GM12872 (cell line): ENCODE data around the gene CACNA2D3.

Source experiments
- TF ChIP-seq, protein P1 (sequence below): IDR thresholded peaks from 3 replicates; pipeline ENCODE4 v1.5.1; 2011; ENCODE audit warnings: low read depth, mild to moderate bottlenecking, low read length, moderate library complexity; ENCODE audit not compliant: insufficient read depth

Gene CACNA2D3

DNA sequence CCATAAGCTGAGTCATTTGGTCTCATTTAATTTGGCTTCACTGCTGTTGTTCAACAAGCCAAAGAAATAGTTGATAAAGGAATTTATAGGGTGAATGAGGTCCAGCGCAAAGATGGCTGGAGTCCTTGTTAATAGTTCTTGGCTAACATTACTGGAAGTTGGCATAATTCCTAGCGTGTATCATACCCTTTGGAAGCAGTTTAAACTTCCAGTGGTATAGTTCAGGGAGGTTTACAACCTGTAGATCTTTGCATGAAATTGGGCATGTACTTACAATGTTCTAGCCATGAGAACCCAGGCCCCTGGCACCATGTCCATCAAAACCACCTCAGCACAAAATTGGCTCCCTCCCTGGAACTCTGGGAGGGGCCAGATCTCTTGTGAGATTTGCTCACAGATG, 424.7 kb downstream of the CACNA2D3 start:
- TF ChIP-seq, protein P1, sequence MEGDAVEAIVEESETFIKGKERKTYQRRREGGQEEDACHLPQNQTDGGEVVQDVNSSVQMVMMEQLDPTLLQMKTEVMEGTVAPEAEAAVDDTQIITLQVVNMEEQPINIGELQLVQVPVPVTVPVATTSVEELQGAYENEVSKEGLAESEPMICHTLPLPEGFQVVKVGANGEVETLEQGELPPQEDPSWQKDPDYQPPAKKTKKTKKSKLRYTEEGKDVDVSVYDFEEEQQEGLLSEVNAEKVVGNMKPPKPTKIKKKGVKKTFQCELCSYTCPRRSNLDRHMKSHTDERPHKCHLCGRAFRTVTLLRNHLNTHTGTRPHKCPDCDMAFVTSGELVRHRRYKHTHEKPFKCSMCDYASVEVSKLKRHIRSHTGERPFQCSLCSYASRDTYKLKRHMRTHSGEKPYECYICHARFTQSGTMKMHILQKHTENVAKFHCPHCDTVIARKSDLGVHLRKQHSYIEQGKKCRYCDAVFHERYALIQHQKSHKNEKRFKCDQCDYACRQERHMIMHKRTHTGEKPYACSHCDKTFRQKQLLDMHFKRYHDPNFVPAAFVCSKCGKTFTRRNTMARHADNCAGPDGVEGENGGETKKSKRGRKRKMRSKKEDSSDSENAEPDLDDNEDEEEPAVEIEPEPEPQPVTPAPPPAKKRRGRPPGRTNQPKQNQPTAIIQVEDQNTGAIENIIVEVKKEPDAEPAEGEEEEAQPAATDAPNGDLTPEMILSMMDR = no peak

DNA sequence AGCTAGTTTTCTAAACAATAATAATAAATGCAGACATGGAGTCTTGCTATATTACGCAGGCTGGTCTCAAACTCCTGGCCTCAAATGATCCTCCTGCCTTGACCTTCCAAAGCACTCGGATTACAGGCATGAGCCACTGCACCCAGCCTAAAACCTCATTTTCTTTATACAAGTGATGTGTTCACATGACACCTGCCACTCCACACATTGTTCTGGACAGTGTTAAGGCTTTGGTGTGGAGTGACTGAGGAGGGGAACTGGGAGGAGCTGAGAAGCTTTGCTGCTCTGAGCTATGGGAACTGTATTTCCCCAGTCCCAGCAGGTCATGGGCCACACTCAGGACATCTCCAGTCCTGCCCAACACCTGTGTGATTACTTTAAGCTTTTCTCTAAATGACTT, 425.5 kb downstream of the CACNA2D3 start:
- TF ChIP-seq, protein P1 = no peak

DNA sequence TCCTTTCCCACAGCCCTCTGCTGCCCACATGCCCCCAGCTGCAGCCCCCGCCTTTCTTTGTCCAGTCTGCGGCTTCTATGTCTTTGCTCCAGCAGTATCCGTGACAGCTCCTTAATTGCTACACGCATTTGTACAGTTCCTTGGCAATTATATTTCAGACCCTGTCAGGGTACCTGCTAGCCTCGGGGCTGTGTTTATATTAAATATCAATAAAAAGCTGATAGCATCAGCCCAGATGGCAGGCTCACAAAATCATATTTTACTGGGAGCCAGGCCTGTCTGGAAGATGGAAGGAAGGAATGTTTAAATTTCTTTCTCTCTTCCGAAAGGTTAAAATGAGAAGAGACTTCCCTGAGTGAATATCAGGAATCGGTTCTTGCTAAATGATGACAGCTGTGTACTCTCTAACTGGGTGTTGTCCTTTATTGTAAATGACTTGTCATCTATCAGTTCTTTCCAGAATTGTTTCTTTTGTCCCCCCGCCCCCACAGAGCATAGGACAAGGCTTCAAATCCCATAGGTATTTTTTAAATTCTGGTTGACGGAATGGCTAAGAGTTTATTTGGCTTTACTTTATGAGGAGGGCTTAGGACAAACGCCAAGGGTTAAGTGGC, 427.4 kb downstream of the CACNA2D3 start:
- TF ChIP-seq, protein P1 = no peak

DNA sequence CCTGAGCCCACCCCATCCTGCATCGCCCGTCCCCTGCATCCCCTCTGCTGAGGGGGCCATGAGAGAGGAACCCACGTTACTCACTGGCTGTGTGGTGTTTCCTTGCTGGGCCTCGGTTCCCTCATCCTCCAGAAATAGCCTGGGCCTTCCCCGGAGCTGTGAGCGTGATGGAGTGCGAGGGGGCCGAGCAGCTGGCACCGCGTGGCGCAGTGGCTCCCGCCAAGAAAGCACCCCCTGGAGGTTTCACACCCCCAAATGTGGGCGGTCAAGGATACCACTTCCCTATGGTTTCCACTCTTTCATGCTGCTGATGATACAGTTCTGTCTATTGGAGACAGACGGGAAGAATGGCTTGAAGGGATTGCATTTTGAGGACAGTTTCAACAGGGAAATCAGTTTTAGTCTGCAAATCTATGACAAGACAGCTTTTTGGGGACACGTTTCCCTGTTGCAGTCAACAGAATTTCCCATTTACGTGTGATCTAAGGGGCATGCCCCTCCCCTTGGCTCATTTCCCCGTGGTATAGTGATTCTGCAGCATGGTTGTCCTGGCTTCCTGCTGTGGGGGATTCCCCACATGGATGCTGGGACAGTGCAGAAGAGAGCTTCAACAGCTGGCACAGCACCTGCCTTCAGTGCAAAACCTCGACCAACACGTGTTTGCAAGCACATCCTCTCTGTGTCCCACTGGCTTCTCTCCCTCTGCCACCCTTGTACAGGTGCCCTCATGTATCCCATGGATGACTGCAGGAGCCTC, 428.0 kb downstream of the CACNA2D3 start:
- TF ChIP-seq, protein P1 = no peak

DNA sequence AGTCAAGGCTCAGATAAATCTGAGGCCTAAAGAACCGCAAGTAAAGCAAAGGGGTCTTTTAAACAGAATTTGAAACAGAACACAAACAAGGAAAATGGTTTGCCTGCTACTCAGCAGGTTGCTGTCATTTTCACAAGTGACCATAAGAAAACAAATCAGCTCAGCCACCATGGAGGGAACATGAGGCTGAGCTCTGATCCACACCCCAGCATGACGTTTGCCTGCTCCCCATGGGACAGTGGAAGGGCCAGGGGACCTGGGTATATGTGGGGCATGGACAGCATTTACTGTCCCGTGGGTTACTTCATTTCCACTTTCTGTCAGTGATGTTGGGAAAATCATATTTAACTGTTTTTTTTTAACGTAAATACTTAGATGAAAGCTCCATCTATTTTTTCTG, 434.3 kb downstream of the CACNA2D3 start:
- TF ChIP-seq, protein P1 = no peak

DNA sequence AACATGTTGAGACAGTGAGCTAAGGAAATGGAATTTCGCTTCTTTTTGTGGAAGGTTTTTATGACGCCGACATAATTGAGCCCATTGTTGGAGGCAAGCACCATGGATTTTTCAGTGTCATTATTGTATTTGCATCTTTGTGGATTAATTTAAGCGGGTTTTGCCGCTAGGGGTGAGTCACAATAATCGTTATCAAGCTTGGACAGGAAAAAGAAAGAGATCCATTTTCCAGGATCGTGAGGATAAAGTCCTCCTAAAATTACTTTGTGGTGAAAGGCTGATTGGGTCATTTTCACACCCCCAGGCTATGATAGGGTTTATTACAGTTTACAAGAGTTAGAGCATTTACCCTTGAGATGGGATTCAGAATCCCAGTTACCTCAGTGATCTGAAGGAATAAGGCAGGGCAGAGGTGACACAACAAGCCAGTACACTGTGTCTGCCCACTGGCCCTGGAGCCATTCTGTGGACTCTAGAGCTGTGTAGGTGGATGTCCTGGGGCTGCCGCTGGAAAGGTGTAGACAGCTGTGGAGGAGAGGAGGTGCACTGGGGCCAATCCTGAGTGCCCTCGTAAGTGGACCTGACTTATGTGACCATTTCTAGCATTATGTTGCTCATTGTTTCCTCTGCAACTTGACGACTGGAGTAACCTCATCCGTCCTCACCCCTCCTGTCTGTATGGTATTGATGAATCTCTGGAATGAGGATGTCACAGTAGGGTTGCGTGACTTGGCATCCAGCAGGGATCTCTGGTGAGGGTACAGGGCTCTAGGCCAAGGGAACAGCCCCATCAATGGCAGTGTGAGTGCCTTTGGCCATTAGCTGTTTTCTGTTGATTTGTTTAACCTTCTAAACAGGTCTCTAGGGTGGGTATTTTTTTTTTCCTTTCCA, 435.4 kb downstream of the CACNA2D3 start:
- TF ChIP-seq, protein P1 = no peak
